SK-N-SH (cell line): ENCODE data around the gene TLCD2. TPM values are rescaled to one million over a fixed set of nuclear protein-coding genes. Genes with fewer than 3 reads are reported as not detected.

ENCODE experiments used
- CTCF ChIA-PET: fragments of 300-600, 350-600 bp; formaldehyde crosslinking; extraction: SDS; loops from one replicate; lab custom pipeline; 2021; lab: Yijun Ruan, JAX
- POLR2A ChIA-PET: fragments of 350-600 bp; sonication (Branson Sonifier 250); formaldehyde crosslinking; extraction: SDS; loops from one replicate; lab custom pipeline; 2020; ENCODE audit warnings: antibody characterized with exemption, inconsistent platforms; lab: Yijun Ruan, JAX
- DNase-seq: peaks from one replicate; pipeline ENCODE4 v3.0.0; 2012
- H2AFZ ChIP-seq: fragments of 200-600 bp; sonication (generic); 2 replicates; pipeline ENCODE4 v1.8.1; 2016; ENCODE audit warnings: antibody characterized with exemption, mild to moderate bottlenecking, low read depth
- H3F3A ChIP-seq: fragments of 200-600 bp; sonication (generic); replicated peaks from 2 replicates; pipeline ENCODE3; 2016; ENCODE audit warnings: antibody characterized with exemption, mild to moderate bottlenecking; ENCODE audit not compliant: insufficient read depth
- H3K27ac ChIP-seq, 2 experiments: fragments of 200-500 bp in 1 of 2; fragments of 200-600 bp in 1 of 2; sonication (Bioruptor generic) in 1 of 2; sonication (generic), shearing (Covaris generic) in 1 of 2; 2 replicates each; pipeline versions ENCODE4 v1.5.1 to v1.6.1; 2014 to 2016; ENCODE audit warnings: low read depth in 2 of 2, inconsistent platforms in 1 of 2, low read length in 1 of 2, mild to moderate bottlenecking in 1 of 2, mixed read lengths in 1 of 2
- H3K27me3 ChIP-seq: fragments of 200-600 bp; sonication (generic), shearing (Covaris generic); 2 replicates; pipeline ENCODE4 v1.6.1; 2016; ENCODE audit warnings: mixed run types; ENCODE audit not compliant: insufficient read depth
- H3K36me3 ChIP-seq, 2 experiments: fragments of 200-500 bp in 1 of 2; fragments of 200-600 bp in 1 of 2; sonication (Bioruptor generic) in 1 of 2; sonication (generic) in 1 of 2; replicated peaks in 1 of 2; 2 replicates each; pipeline versions ENCODE3 to v1.5.1; 2014 to 2016; ENCODE audit warnings: low read length in 1 of 2, mild to moderate bottlenecking in 1 of 2; ENCODE audit not compliant: insufficient read depth in 2 of 2, control insufficient read depth in 1 of 2
- H3K4me1 ChIP-seq, 2 experiments: fragments of 200-500 bp in 1 of 2; fragments of 200-600 bp in 1 of 2; sonication (Bioruptor generic) in 1 of 2; sonication (generic), shearing (Covaris generic) in 1 of 2; 2 replicates each; pipeline versions ENCODE4 v1.5.1 to v1.6.1; 2014 to 2016; ENCODE audit warnings: low read depth in 1 of 2, low read length in 1 of 2, mixed run types in 1 of 2; ENCODE audit not compliant: insufficient read depth in 2 of 2, control insufficient read depth in 1 of 2
- H3K4me2 ChIP-seq: fragments of 200-600 bp; sonication (generic), shearing (Covaris generic); 2 replicates; pipeline ENCODE4 v1.6.1; 2017; ENCODE audit warnings: mixed run types
- H3K4me3 ChIP-seq, 2 experiments: fragments of 200-500 bp in 1 of 2; fragments of 200-600 bp in 1 of 2; sonication (Bioruptor generic) in 1 of 2; sonication (generic), shearing (Covaris generic) in 1 of 2; 2 replicates each; pipeline versions ENCODE4 v1.5.1 to v1.8.1; 2014 to 2016; ENCODE audit warnings: low read depth in 2 of 2, inconsistent platforms in 1 of 2, low read length in 1 of 2, mild to moderate bottlenecking in 1 of 2, mixed read lengths in 1 of 2, moderate library complexity in 1 of 2
- H3K79me2 ChIP-seq: fragments of 200-600 bp; sonication (generic); 2 replicates; pipeline ENCODE4 v1.8.1; 2017; ENCODE audit warnings: mild to moderate bottlenecking; ENCODE audit not compliant: insufficient read depth
- H3K9ac ChIP-seq: fragments of 200-600 bp; sonication (generic); 2 replicates; pipeline ENCODE4 v1.6.1; 2017; ENCODE audit warnings: mixed run types
- H3K9me2 ChIP-seq: fragments of 200-600 bp; sonication (generic); 2 replicates; pipeline ENCODE4 v1.6.1; 2017; ENCODE audit warnings: mixed run types
- H3K9me3 ChIP-seq: fragments of 200-600 bp; sonication (generic); 2 replicates; pipeline ENCODE4 v1.6.1; 2017; ENCODE audit warnings: mixed run types, mild to moderate bottlenecking, moderate library complexity
- H4K20me1 ChIP-seq: fragments of 200-600 bp; sonication (generic); 2 replicates; pipeline ENCODE4 v1.6.1; 2017; ENCODE audit warnings: mild to moderate bottlenecking, mixed run types; ENCODE audit not compliant: insufficient read depth
- ELF1 ChIP-seq: IDR thresholded peaks from 2 replicates; pipeline ENCODE4 v1.4.0; 2012
- EP300 ChIP-seq, 2 experiments: IDR thresholded peaks; 2 replicates each; pipeline versions ENCODE4 v1.4.0 to v1.6.1; 2012; ENCODE audit warnings: borderline replicate concordance in 1 of 2, low read depth in 1 of 2, low read length in 1 of 2
- EZH2phosphoT487 ChIP-seq: fragments of 200-600 bp; sonication (generic); IDR thresholded peaks from 2 replicates; pipeline ENCODE4 v1.6.1; 2017; ENCODE audit warnings: low read depth, mixed run types, mild to moderate bottlenecking, antibody characterized with exemption, moderate library complexity, borderline replicate concordance
- GATA2 ChIP-seq: sonication (generic); formaldehyde crosslinking; IDR thresholded peaks from 2 replicates; pipeline ENCODE4 v1.5.0; 2020; ENCODE audit warnings: mild to moderate bottlenecking, missing genetic modification reagents
- JUND ChIP-seq: IDR thresholded peaks from 2 replicates; pipeline ENCODE4 v1.4.0; 2012
- MEF2A ChIP-seq: IDR thresholded peaks from 2 replicates; pipeline ENCODE4 v1.4.0; 2012; ENCODE audit warnings: low read depth, borderline replicate concordance
- NFIC ChIP-seq: IDR thresholded peaks from 2 replicates; pipeline ENCODE4 v1.4.0; 2012; ENCODE audit warnings: borderline replicate concordance
- NRF1 ChIP-seq: IDR thresholded peaks from 2 replicates; pipeline ENCODE4 v1.6.1; 2012; ENCODE audit warnings: low read depth, mild to moderate bottlenecking, low read length
- POLR2AphosphoS5 ChIP-seq: IDR thresholded peaks from 2 replicates; pipeline ENCODE4 v1.6.1; 2012; ENCODE audit warnings: low read depth, low read length
- RAD21 ChIP-seq: IDR thresholded peaks from 2 replicates; pipeline ENCODE4 v1.6.1; 2012; ENCODE audit warnings: mild to moderate bottlenecking, low read length
- RFX5 ChIP-seq: IDR thresholded peaks from 2 replicates; pipeline ENCODE4 v1.6.1; 2012; ENCODE audit warnings: mild to moderate bottlenecking, improper control_type of control experiment, low read length
- SIN3A ChIP-seq: IDR thresholded peaks from 2 replicates; pipeline ENCODE4 v1.6.1; 2012; ENCODE audit warnings: low read depth, mild to moderate bottlenecking, low read length, moderate library complexity, borderline replicate concordance
- TAF1 ChIP-seq: IDR thresholded peaks from 2 replicates; pipeline ENCODE4 v1.6.1; 2012; ENCODE audit warnings: low read depth, mild to moderate bottlenecking, low read length, moderate library complexity, borderline replicate concordance
- TCF12 ChIP-seq: IDR thresholded peaks from 2 replicates; pipeline ENCODE4 v1.4.0; 2012
- TEAD4 ChIP-seq: IDR thresholded peaks from 2 replicates; pipeline ENCODE4 v1.4.0; 2012; ENCODE audit warnings: mild to moderate bottlenecking, borderline replicate concordance; ENCODE audit not compliant: insufficient read depth
- WGBS: methylation state at CpG from one replicate; pipeline ENCODE4 v1.1.6; 2017; ENCODE audit warnings: low lambda C conversion rate; 5-methylcytosine and 5-hydroxymethylcytosine counted together
- polyA plus RNA-seq, 3 experiments: library from polyadenylated mRNA; depleted of rRNA; stranded (reverse); fragments of >200 nt; gene quantifications; 2 replicates each; pipeline ENCODE4 v1.2.3, GENCODE V29; 2012
- TF ChIP-seq, protein P1 (sequence below): IDR thresholded peaks from 2 replicates; pipeline ENCODE4 v1.6.1; 2012; ENCODE audit warnings: mild to moderate bottlenecking, low read depth, low read length, moderate library complexity
- TF ChIP-seq, protein P2 (sequence below): fragments of 150-350 bp; IDR thresholded peaks from 2 replicates; pipeline ENCODE4 v1.6.1; 2017; ENCODE audit warnings: antibody characterized with exemption, low read length, low read depth, borderline replicate concordance
- TF ChIP-seq, protein P3 (sequence below): fragments of 150-350 bp; IDR thresholded peaks from 2 replicates; pipeline ENCODE4 v1.6.1; 2016; ENCODE audit warnings: mild to moderate bottlenecking, low read depth, low read length

TLCD2 gene
- polyA plus RNA-seq, 1 of the 3 experiments (the other 2 are of a cell fraction), result 1.3 TPM

DNA sequence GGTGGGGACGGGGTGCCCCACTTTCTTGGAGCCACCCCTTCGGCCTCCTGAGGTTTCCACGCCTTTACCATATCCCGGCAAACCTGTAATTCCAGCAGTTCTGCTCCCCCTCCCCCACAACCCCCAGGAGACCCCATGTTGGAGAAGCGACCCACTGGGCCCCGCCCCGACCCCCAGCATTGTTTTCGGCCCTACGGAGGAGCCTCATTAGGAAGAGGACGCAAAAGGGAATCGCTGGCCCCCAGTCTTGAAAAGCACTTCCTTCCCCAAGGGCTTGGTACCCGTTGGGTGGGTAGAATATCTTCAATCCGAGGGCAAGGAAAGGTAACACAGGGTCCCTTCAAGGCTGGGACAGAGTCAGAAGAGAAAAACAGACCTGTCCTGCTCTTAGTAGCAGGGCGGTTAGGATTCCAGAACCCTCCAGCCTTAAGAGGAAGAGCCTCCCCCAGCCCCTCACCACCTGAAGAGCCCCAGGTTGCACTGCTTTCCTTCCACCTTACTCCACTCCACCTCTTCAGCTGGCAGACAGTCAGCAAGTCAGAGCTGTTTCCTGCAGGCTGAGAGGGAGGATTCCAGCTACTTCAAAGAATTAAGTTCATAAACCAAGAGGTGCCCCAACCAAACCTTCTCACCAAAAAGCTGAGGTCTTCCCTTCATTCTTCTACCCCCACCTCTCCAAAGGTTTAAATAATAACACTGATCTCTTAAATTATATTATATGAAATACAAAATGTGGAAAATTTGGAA, 803 bp upstream of the TLCD2 start:
- H4K20me1 ChIP-seq, result peaks cover 48% of the 10 kb centered on the region
- peak overlapping the region; percentile 88 for H3K4me2 ChIP-seq
- TF ChIP-seq SIN3A (no peak), ELF1 (no peak), RAD21 (no peak), TCF12 (no peak), NFIC (no peak), EP300 (IDR thresholded peaks at IDR 0.05; ENCODE audit: borderline replicate concordance in 1 of 2, low read depth in 1 of 2, low read length in 1 of 2) (no peak), NRF1 (no peak), MEF2A (no peak), JUND (no peak), GATA2 (CRISPR knock-in tag) (no peak), RFX5 (no peak), TAF1 (no peak), TEAD4 (no peak), EZH2phosphoT487 (no peak), POLR2AphosphoS5 (no peak)
- TF ChIP-seq, protein P1, sequence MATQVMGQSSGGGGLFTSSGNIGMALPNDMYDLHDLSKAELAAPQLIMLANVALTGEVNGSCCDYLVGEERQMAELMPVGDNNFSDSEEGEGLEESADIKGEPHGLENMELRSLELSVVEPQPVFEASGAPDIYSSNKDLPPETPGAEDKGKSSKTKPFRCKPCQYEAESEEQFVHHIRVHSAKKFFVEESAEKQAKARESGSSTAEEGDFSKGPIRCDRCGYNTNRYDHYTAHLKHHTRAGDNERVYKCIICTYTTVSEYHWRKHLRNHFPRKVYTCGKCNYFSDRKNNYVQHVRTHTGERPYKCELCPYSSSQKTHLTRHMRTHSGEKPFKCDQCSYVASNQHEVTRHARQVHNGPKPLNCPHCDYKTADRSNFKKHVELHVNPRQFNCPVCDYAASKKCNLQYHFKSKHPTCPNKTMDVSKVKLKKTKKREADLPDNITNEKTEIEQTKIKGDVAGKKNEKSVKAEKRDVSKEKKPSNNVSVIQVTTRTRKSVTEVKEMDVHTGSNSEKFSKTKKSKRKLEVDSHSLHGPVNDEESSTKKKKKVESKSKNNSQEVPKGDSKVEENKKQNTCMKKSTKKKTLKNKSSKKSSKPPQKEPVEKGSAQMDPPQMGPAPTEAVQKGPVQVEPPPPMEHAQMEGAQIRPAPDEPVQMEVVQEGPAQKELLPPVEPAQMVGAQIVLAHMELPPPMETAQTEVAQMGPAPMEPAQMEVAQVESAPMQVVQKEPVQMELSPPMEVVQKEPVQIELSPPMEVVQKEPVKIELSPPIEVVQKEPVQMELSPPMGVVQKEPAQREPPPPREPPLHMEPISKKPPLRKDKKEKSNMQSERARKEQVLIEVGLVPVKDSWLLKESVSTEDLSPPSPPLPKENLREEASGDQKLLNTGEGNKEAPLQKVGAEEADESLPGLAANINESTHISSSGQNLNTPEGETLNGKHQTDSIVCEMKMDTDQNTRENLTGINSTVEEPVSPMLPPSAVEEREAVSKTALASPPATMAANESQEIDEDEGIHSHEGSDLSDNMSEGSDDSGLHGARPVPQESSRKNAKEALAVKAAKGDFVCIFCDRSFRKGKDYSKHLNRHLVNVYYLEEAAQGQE, result no peak
- TF ChIP-seq, protein P2, sequence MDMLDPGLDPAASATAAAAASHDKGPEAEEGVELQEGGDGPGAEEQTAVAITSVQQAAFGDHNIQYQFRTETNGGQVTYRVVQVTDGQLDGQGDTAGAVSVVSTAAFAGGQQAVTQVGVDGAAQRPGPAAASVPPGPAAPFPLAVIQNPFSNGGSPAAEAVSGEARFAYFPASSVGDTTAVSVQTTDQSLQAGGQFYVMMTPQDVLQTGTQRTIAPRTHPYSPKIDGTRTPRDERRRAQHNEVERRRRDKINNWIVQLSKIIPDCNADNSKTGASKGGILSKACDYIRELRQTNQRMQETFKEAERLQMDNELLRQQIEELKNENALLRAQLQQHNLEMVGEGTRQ, result no peak
- TF ChIP-seq, protein P3, sequence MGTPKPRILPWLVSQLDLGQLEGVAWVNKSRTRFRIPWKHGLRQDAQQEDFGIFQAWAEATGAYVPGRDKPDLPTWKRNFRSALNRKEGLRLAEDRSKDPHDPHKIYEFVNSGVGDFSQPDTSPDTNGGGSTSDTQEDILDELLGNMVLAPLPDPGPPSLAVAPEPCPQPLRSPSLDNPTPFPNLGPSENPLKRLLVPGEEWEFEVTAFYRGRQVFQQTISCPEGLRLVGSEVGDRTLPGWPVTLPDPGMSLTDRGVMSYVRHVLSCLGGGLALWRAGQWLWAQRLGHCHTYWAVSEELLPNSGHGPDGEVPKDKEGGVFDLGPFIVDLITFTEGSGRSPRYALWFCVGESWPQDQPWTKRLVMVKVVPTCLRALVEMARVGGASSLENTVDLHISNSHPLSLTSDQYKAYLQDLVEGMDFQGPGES, result no peak
- CTCF ChIA-PET, result no interaction called here
- no peak for DNase-seq
- peak overlapping the region; percentile 68 to 77 for H3K4me3 ChIP-seq
- H2AFZ ChIP-seq, result no peak overlapping the region
- peaks cover 54% of the 10 kb centered on the region for H3K79me2 ChIP-seq
- peak overlapping the region in 1 of 2 experiments; percentile 24; a peak in 2 of 4 replicates for H3K27ac ChIP-seq
- H3K9me2 ChIP-seq, result no peaks in the 10 kb centered on the region
- no peaks in the 10 kb centered on the region for H3K9me3 ChIP-seq
- WGBS, result 82% methylated on average over 14 of the region's 14 CpGs
- H3K9ac ChIP-seq, result peak overlapping the region; percentile 60; the same call in 1 of the 2 replicates
- peaks cover 26 to 31% of the 10 kb centered on the region in 2 experiments for H3K36me3 ChIP-seq
- peaks cover 46% of the 10 kb centered on the region for H3F3A ChIP-seq
- H3K27me3 ChIP-seq, result no peaks in the 10 kb centered on the region
- POLR2A ChIA-PET, result no interaction called here
- peaks cover 13 to 25% of the 10 kb centered on the region in 2 experiments; a peak in 3 of 4 replicates for H3K4me1 ChIP-seq
